HG02623 (cell line): ENCODE data around the gene CDH15.

Source experiments
- ATAC-seq: cut with Tn5 transposase; IDR thresholded peaks from one replicate; pipeline ENCODE4 v1.9.1; 2021; ENCODE audit warnings: moderate library complexity; ENCODE audit not compliant: unreplicated experiment

CDH15 gene

GRCh38 chr16:89140981-89141883, 30.3 kb upstream of the CDH15 start:
- no peak for ATAC-seq

- ATAC-seq: no peak
These were observed 29.7 kb upstream of the CDH15 start for GRCh38 chr16:89141884-89142267.

GRCh38 chr16:89142474-89143195, 28.9 kb upstream of the CDH15 start:
- ATAC-seq: no peak

- ATAC-seq: no peak
These were observed 28.3 kb upstream of the CDH15 start for GRCh38 chr16:89143201-89143741.

GRCh38 chr16:89143911-89144675, 27.5 kb upstream of the CDH15 start:
- ATAC-seq: no peak

- no peak for ATAC-seq
These were observed 26.9 kb upstream of the CDH15 start for GRCh38 chr16:89144681-89145080.

- no peak for ATAC-seq
These were observed 26.0 kb upstream of the CDH15 start for GRCh38 chr16:89145406-89146161.

GRCh38 chr16:89146211-89147005, 25.1 kb upstream of the CDH15 start:
- no peak for ATAC-seq

GRCh38 chr16:89147085-89147817, 24.3 kb upstream of the CDH15 start:
- no peak for ATAC-seq

GRCh38 chr16:89149386-89149785, 22.2 kb upstream of the CDH15 start:
- ATAC-seq: no peak

- ATAC-seq: no peak
These were observed 21.3 kb upstream of the CDH15 start for GRCh38 chr16:89150090-89150835.

- ATAC-seq: no peak
These were observed 20.6 kb upstream of the CDH15 start for GRCh38 chr16:89150981-89151380.

GRCh38 chr16:89152831-89153700, 18.5 kb upstream of the CDH15 start:
- no peak for ATAC-seq

GRCh38 chr16:89153848-89154271, 17.7 kb upstream of the CDH15 start:
- no peak for ATAC-seq

GRCh38 chr16:89154390-89155183, 17.0 kb upstream of the CDH15 start:
- no peak for ATAC-seq

- no peak for ATAC-seq
These were observed 16.3 kb upstream of the CDH15 start for GRCh38 chr16:89155184-89155679.
